ES-I3 (cell line): ENCODE results near the gene DMWD.
"Not testable (repeated sequence)": the region's sequence is repeated elsewhere in the genome, so short reads cannot be mapped to it uniquely, and the experiment has no call there.

Experiments used
- H3K36me3 ChIP-seq: 2 replicates; pipeline ENCODE4 v1.6.1; 2013; ENCODE audit warnings: mild to moderate bottlenecking, low read length, control low read depth, moderate library complexity; ENCODE audit not compliant: insufficient read depth
- H3K4me1 ChIP-seq: 2 replicates; pipeline ENCODE4 v1.6.1; 2013; ENCODE audit warnings: mild to moderate bottlenecking, control low read depth, low read length; ENCODE audit not compliant: insufficient read depth
- H3K9ac ChIP-seq: 2 replicates; pipeline ENCODE4 v1.6.1; 2013; ENCODE audit warnings: low read depth, mild to moderate bottlenecking, low read length, moderate library complexity
- H3K9me3 ChIP-seq: 2 replicates; pipeline ENCODE4 v1.6.1; 2013; ENCODE audit warnings: mild to moderate bottlenecking, low read length, moderate library complexity; ENCODE audit not compliant: control insufficient read depth, insufficient read depth

The DMWD gene

GRCh38 chr19:45804140-45804958, 11.7 kb upstream of the DMWD start:
- Histone ChIP-seq H3K9me3 (no peaks in the 10 kb centered on the region), H3K9ac (no peak overlapping the region)

GRCh38 chr19:45801603-45802175, 9.0 kb upstream of the DMWD start:
- Histone ChIP-seq H3K36me3 (no peaks in the 10 kb centered on the region), H3K9me3 (no peaks in the 10 kb centered on the region), H3K9ac (no peak overlapping the region), H3K4me1 (peaks cover 10% of the 10 kb centered on the region; the same call in 1 of the 2 replicates)

More at GRCh38 chr19:45804140-45804958, 11.7 kb upstream of the DMWD start:
- no peaks in the 10 kb centered on the region for H3K36me3 ChIP-seq
- H3K4me1 ChIP-seq, result peaks cover 10% of the 10 kb centered on the region; the same call in 1 of the 2 replicates

- Histone ChIP-seq H3K9ac (no peak overlapping the region), H3K9me3 (no peaks in the 10 kb centered on the region), H3K36me3 (no peaks in the 10 kb centered on the region), H3K4me1 (peaks cover 10% of the 10 kb centered on the region; the same call in 1 of the 2 replicates)
These were observed 7.5 kb upstream of the DMWD start for GRCh38 chr19:45800070-45800553.

- peaks cover 10% of the 10 kb centered on the region; the same call in 1 of the 2 replicates for H3K4me1 ChIP-seq
- H3K9me3 ChIP-seq, H3K9ac ChIP-seq, H3K36me3 ChIP-seq: not testable (repeated sequence)
These were observed 6.9 kb upstream of the DMWD start for GRCh38 chr19:45799541-45799940.

GRCh38 chr19:45798995-45799517, 6.4 kb upstream of the DMWD start:
- no peaks in the 10 kb centered on the region for H3K9me3 ChIP-seq
- peaks cover 10% of the 10 kb centered on the region; the same call in 1 of the 2 replicates for H3K4me1 ChIP-seq
- no peak overlapping the region for H3K9ac ChIP-seq
- no peaks in the 10 kb centered on the region for H3K36me3 ChIP-seq

- H3K9me3 ChIP-seq, result no peaks in the 10 kb centered on the region
- no peak overlapping the region for H3K9ac ChIP-seq
- peaks cover 9% of the 10 kb centered on the region; the same call in 1 of the 2 replicates for H3K4me1 ChIP-seq
- H3K36me3 ChIP-seq, result no peaks in the 10 kb centered on the region
These were observed 2.0 kb upstream of the DMWD start for GRCh38 chr19:45794627-45795026.

GRCh38 chr19:45793876-45794275, 1.2 kb upstream of the DMWD start:
- H3K9ac ChIP-seq, result no peak overlapping the region
- peaks cover 9% of the 10 kb centered on the region; the same call in 1 of the 2 replicates for H3K4me1 ChIP-seq
- no peaks in the 10 kb centered on the region for H3K9me3 ChIP-seq
- no peaks in the 10 kb centered on the region; the same call in 1 of the 2 replicates for H3K36me3 ChIP-seq

- Histone ChIP-seq H3K36me3 (peaks cover 2% of the 10 kb centered on the region; the same call in 1 of the 2 replicates), H3K4me1 (peaks cover 9% of the 10 kb centered on the region; the same call in 1 of the 2 replicates), H3K9ac (no peak overlapping the region), H3K9me3 (no peaks in the 10 kb centered on the region)
These were observed 526 bp upstream of the DMWD start for GRCh38 chr19:45793178-45793564.

GRCh38 chr19:45791744-45792469, 738 bp downstream of the DMWD start:
- H3K9me3 ChIP-seq, result no peaks in the 10 kb centered on the region
- H3K9ac ChIP-seq, result peak overlapping the region; percentile 93
- H3K4me1 ChIP-seq, result peaks cover 9% of the 10 kb centered on the region; the same call in 1 of the 2 replicates
- peaks cover 2% of the 10 kb centered on the region; the same call in 1 of the 2 replicates for H3K36me3 ChIP-seq

- H3K9me3 ChIP-seq, result no peaks in the 10 kb centered on the region
- H3K36me3 ChIP-seq, result peaks cover 2% of the 10 kb centered on the region; the same call in 1 of the 2 replicates
- no peak overlapping the region for H3K9ac ChIP-seq
- H3K4me1 ChIP-seq, result peaks cover 9% of the 10 kb centered on the region; the same call in 1 of the 2 replicates
These were observed 1.7 kb downstream of the DMWD start for GRCh38 chr19:45790942-45791341.

GRCh38 chr19:45789035-45789786, 3.4 kb downstream of the DMWD start:
- Histone ChIP-seq H3K9ac (no peak overlapping the region), H3K36me3 (peaks cover 2% of the 10 kb centered on the region; the same call in 1 of the 2 replicates), H3K4me1 (peaks cover 12% of the 10 kb centered on the region; the same call in 1 of the 2 replicates), H3K9me3 (no peaks in the 10 kb centered on the region)

- H3K9me3 ChIP-seq, result no peaks in the 10 kb centered on the region
- no peak overlapping the region for H3K9ac ChIP-seq
- peaks cover 2% of the 10 kb centered on the region; the same call in 1 of the 2 replicates for H3K36me3 ChIP-seq
- peaks cover 19% of the 10 kb centered on the region; the same call in 1 of the 2 replicates for H3K4me1 ChIP-seq
These were observed 6.1 kb downstream of the DMWD start for GRCh38 chr19:45786533-45786894.

GRCh38 chr19:45785781-45786532, 6.7 kb downstream of the DMWD start:
- Histone ChIP-seq H3K9ac (no peak overlapping the region), H3K36me3 (peaks cover 2% of the 10 kb centered on the region; the same call in 1 of the 2 replicates), H3K4me1 (peaks cover 19% of the 10 kb centered on the region; the same call in 1 of the 2 replicates), H3K9me3 (no peaks in the 10 kb centered on the region)
